Measurements from ENCODE around the gene TBXAS1.

DNA sequence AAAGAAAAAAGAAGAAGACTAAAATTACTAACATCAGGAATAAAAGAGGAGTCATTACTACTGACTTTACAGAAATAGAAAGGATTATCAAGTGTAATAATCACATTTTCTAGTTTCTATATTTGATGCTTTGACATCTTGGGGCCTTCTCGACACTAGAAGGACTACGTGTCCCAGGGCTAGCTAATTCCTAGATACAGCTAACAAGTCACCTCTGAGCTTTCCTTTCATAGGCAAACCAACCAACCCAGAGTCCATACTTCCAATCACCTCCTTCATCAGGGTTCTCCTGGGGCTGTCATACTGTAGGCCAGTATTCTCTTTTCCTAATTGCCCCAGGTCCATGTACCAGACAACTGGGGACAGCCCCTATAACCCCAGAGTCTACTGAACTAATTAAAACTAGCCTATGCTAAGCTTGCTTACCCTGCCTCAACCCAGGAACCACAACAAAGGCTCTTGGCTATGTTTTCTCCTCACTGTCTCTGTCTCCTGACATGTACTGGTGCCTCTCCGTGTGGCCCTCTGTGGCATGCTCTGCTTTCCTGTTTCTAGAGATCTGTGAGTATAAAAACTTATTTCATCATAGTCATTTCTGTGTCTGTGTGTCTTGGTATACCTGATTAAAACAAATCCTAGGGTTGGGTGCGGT is 240.4 kb downstream of the TBXAS1 start:
- TF ChIP-seq, protein P1, sequence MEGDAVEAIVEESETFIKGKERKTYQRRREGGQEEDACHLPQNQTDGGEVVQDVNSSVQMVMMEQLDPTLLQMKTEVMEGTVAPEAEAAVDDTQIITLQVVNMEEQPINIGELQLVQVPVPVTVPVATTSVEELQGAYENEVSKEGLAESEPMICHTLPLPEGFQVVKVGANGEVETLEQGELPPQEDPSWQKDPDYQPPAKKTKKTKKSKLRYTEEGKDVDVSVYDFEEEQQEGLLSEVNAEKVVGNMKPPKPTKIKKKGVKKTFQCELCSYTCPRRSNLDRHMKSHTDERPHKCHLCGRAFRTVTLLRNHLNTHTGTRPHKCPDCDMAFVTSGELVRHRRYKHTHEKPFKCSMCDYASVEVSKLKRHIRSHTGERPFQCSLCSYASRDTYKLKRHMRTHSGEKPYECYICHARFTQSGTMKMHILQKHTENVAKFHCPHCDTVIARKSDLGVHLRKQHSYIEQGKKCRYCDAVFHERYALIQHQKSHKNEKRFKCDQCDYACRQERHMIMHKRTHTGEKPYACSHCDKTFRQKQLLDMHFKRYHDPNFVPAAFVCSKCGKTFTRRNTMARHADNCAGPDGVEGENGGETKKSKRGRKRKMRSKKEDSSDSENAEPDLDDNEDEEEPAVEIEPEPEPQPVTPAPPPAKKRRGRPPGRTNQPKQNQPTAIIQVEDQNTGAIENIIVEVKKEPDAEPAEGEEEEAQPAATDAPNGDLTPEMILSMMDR (IDR thresholded peaks at IDR 0.05; ENCODE audit: control extremely low read depth in 1 of 3, insufficient read depth in 1 of 3, low read depth in 1 of 3, low read length in 3 of 3), result no peak
- TF ChIP-seq CHD1 (IDR thresholded peaks at IDR 0.05; ENCODE audit: low read depth, low read length), result no peak
- TF ChIP-seq PHF8 (conservative IDR thresholded peaks at IDR 0.05; ENCODE audit: low read depth, low read length), result no peak
- no peak for TF ChIP-seq TAF1 (IDR thresholded peaks at IDR 0.05; ENCODE audit: low read depth, low read length)
- no peak for TF ChIP-seq POLR2A (IDR thresholded peaks at IDR 0.05; ENCODE audit: control extremely low read depth in 1 of 2, low read depth in 2 of 2, low read length in 2 of 2)
- no peak for TF ChIP-seq POLR2AphosphoS5 (IDR thresholded peaks at IDR 0.05; ENCODE audit: low read depth, low read length)
- TF ChIP-seq SIX5 (IDR thresholded peaks at IDR 0.05; ENCODE audit: low read depth, low read length), result no peak
- no peak for TF ChIP-seq EP300 (IDR thresholded peaks at IDR 0.05; ENCODE audit: borderline replicate concordance in 1 of 2, low read depth in 2 of 2, low read length in 2 of 2)
- TF ChIP-seq SRF (IDR thresholded peaks at IDR 0.05; ENCODE audit: low read depth, low read length), result no peak
- TF ChIP-seq RFX5 (IDR thresholded peaks at IDR 0.05; ENCODE audit: borderline replicate concordance, low read depth, low read length), result no peak

Measured in H1 (cell line).